Measurements from ENCODE around the gene PCF11.
"Not testable (repeated sequence)": the region's sequence is repeated elsewhere in the genome, so short reads cannot be mapped to it uniquely, and the experiment has no call there.

PCF11 gene

DNA sequence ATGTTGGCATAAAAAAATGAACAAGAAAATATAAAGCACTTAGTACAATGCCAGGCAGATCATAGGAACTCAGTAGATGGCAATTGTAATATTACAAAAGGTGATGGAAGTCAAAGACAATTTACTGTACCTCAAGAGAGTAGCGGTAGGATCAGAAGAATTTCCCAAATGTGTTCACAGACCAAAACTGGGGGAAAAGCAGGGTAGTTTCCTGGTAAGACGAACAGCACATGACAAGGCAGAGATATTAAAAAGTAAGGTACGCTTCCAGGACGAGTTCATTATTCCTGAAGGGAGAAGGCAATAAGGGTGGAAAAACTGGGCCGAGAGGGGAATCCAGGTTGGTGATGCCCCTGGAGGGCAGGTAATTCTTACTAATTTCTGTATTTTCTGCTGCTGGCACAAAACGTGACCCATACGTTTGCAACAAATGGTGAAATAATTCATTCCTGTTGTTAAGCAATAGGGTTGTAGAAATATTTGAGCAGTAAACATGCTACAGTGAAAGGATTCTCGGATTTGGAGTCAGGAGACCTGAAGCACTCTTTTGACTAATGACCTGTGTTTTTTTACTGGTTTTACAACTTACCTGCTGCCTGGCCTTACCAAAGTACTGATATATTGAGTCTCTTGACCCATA, 35.8 kb downstream of the PCF11 start:
- in situ Hi-C loops (cut with MboI; ENCODE audit: low sequenced_read_pairs) = no loop called here

DNA sequence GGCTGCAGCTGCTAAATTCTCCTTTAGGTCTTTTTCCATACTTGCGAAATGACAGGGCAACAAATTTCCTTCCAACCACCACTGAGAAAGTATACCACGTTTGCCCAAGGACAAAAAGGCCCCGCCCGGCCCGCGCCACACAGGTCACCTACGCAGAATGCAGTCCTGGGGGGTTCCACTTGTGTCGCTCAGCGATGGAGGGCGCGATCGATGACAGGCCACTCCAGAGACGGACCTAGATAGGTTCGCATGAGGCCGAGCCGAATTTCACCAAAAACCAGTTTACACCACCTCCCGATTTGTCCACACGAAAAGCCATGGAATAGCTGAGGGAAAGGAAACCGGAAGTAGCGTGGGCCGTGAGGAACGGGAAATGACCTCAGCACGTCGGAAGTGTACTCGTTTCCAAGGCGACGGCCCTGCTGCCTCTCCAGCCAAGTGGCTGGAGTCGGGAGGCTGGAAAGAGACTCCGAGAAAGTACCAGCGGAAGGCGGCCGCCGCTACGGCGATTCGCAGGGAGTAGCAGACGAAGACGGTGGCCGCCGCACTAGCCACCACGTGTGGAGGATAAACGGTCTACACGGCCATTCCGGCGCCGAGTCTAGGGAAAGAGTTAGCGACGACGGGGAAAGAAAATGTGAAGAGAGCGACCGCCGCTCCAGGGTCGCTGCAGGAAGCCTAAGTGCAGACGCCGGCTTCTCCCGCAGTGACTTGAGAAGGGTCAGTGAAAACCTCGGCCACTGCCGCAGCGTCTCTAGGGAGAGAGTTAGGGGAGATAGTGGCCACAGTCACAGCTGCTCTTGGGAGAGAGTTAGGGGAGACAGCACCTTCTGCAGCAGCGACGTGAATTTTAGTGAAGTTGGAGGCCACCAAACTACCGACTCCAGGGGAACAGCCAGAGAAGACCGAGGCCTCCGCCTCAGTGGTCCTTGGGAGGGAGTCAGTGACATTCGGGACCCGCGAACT, 36.7 kb downstream of the PCF11 start, which contains the start of gene ANKRD42:
ANKRD42 (plus strand) TSS at position 398 of the 966 bp plus-strand sequence. CDS start 959 bp downstream, outside the sequence.
- in situ Hi-C loops (cut with MboI; ENCODE audit: low sequenced_read_pairs) = no loop called here

DNA sequence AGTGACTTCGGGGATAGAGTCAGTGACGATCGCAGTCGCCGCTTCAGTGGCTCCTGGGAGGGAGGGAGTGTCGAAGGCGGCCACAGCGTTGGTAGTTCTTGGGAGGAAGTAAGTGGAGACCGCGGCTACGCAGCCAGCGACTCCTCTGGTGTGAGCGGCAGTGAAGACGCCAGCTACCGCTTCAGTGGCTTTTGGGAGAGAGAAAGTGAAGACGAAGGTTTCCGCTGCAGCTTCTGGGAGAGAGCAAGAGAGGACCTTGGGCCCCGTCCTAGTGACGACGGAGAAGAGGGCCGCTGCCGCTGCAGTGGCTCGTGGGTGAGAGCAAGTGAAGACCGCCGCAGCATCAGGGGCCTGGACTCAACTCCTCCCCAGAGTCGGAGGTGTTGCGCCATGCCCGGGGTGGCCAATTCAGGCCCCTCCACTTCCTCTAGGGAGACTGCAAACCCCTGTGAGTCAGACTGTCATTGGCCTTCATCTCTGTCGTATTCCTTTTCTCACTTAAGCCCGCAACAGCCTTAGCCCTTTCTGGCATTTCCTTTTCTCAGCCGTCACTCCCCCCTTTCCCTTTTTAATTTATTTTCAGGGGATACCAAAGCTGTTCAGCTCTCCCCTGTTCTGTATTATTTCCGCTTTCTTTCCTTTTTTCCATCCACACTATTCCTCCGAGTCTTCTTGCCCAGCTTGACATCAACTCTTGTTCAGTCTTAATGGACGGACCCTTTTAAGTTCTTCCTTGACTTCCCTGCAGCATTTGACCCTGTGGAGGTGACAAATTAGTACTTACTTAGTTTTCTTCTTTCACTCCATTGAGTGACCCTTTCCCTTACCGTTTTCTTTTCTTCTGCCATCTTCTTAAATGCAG, 37.6 kb downstream of the PCF11 start:
- in situ Hi-C loops (cut with MboI; ENCODE audit: low sequenced_read_pairs) = no loop called here

DNA sequence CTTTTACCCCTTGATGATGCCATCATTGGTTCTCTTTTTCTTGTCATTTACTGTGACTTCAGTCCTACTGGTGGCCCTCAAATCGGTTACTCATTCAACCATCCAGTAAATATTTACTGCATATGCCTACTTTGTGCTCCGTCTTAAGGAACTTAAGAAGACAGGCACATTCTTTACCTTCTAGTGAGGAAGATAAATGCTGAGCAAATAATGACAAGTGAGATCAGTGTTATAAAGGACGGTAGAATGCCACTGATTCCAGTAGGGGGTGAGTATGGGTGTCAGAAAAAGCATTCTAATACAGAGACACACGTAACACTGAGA, 38.2 kb downstream of the PCF11 start:
- in situ Hi-C loops (cut with MboI; ENCODE audit: low sequenced_read_pairs) = no loop called here

DNA sequence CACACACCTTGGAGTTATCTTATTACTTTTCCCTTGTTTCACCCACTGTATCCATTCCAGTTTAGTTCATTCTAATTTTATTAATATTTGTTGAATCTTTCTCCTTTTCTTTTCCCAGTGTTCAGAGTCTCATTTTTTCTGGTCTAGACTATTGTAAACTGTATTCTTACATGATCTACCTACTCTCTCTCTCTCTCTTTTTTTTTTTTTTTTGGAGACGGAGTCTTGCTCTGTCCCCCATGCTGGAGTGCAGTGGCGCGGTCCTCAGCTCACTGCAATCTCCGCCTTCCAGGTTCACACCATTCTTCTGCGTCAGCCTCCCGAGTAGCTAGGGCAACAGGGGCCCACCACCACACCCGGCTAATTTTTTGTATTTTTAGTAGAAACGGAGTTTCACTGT, 38.7 kb downstream of the PCF11 start:
- in situ Hi-C loops (cut with MboI; ENCODE audit: low sequenced_read_pairs) = no loop called here

DNA sequence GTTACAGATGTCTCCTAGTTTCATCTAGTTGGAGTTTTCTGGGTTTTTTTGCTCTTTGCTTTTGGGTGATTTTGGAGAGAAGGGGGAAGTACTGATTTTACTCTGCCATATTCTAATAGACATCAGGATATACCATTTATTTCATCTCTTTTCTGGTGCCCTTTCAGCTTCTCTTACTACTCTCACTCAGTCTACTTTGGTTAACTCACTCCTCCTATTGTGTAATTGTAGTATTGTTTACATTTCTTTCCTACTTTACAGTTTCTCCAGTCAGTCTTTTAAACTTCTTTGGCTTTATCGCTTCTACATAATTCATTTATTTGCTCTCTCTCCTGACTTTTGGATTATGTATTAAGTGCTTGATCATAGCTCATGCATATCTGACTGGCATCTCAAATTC, 43.1 kb downstream of the PCF11 start:
- in situ Hi-C loops (cut with MboI; ENCODE audit: low sequenced_read_pairs) = no loop called here

DNA sequence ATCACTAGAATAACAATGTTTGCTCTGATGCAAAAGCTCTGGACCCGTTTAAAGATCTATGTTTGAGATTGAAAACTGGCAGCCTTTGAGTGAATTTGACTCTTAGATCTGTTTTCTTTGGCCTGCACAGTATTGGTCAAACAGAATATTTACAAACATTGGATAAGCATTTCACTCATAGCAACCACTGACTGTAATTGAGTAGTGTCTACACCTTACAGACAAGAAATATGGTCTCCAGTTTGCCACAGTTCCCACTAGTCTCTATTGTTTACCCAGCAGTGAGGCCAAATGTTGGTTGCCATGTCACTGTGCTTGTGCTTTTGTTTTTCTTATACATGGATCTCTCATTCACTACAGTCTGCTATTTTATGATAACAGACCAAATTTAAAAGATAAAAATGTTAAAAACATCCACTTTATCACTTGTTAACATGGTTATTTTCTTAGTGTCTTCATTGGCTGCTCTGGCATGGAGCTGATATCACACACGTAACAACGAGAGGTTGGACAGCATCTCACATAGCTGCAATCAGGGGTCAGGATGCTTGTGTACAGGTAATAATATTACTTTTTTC, 48.8 kb downstream of the PCF11 start:
- in situ Hi-C loops (cut with MboI; ENCODE audit: low sequenced_read_pairs) = no loop called here

DNA sequence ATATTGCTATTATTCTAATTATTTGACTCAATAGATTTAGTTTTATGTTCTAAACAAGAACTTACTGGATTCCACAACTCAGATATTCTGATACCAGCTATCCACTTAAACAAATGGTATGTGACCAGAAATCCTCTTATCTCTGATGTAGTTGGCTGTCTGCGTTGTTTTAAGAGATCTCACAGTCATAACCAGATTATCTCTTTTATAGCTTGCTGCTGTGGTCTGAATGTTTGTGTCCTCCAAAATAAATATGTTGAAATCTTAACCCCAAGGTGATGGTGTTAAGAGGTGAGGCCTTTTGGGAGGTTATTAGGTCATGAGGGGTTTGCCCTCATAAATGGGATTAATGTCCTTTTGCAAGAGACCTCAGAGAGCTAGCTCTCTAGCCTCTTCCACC, 49.3 kb downstream of the PCF11 start:
- in situ Hi-C loops (cut with MboI; ENCODE audit: low sequenced_read_pairs) = no loop called here

DNA sequence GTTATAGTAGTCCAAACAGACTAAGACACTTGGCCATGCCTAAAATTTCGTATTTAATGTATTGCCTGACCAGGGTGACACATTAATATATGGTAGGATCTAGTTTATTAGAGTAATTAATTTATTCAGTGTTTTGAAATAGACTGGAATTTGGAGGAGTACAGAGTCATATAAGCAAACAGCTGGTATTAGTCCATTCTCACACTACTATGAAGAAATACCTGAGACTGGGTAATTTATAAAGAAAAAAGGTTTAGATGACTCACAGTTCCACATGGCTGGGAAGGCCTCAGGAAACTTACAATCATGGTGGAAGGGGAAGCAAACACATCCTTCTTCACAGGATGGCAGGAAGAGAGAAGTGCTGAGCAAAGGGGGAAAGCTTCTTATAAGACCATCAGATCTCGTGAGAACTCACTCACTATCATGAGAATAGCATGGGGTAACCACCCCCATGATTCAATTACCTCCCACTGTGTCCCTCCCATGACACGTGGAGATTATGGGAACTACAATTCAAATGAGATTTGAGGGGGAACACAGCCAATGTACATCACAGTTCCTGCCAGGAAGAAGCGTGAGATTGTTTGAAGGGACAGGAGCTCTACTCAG, 49.9 kb downstream of the PCF11 start:
- in situ Hi-C loops (cut with MboI; ENCODE audit: low sequenced_read_pairs) = not testable (repeated sequence)

DNA sequence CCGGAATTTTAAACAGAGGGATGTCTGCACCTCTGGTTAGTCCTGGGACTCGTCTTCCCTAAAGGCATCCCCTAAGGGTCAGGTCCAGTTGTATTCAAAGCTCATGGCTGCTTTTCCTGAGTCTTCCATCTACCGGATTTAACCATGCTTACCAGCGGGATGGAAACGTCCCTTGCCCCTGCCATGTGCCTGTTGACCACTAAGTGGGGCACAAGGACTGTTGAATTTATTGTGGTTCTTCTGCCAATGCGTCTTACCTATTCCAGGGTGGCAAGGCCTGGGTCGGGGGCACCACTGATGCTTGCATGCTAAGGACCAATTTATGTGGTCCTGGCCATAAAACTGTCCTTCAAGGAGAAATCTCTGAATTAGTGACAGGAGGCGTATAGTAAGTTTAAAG, 62.2 kb downstream of the PCF11 start:
- in situ Hi-C loops (cut with MboI; ENCODE audit: low sequenced_read_pairs) = no loop called here

DNA sequence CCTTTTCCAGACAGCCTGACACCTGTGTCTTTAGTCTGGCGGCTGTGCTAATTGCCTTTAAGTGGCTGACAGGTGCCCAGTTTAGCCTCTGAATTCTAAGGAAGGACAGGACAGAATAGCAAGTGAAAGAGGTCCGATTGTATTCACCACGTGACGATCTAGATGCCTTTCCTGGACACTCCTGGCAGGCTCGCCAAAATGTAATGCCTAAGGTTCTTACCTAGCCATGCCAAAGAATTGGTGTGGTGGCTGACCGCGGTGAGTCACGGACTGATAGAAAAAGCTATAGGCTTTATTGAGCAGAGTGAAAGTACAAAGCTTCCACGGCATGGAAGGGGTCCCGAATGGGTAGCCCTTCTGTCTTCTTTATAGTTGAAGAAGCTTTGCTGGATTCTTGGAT, 63.3 kb downstream of the PCF11 start:
- in situ Hi-C loops (cut with MboI; ENCODE audit: low sequenced_read_pairs) = no loop called here

DNA sequence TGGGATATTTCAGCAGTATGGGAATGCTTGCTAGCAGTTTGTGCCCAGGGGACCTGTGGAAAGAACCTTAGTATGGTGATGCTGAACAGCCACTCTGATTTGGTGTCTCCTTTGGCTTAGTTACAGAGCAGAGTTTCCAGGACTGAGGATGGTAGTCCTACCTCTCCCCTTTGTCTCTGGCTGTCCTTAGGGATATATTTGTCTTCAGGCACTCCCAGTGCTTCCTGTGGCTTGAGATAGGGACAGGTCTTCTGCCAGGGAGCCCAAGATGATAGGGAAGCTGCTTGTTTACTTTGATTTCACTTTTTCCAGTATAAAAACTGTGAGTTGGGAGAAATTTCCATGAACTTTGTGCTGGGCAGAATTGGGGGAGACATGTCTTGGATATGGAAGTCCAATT, 64.8 kb downstream of the PCF11 start:
- in situ Hi-C loops (cut with MboI; ENCODE audit: low sequenced_read_pairs) = no loop called here

DNA sequence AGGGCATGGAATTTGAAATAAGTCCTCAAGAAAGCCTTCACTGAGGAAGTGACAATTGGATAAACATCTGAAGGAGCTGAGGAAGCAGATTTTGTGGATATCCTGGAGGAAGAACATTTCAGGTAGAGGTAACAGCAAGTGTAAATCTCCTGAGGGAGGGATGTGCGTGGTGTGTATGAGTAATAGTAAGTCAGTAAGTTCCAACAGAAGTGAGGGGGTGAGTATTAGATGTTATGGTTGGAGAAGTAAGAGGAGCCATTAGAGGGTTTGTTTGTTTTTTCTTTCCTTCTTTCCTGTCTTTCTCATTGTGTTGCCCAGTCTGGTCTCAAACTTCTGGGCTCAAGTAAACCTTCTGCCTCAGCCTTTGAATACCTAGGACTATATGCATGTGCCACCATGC, 65.6 kb downstream of the PCF11 start:
- in situ Hi-C loops (cut with MboI; ENCODE audit: low sequenced_read_pairs) = no loop called here

DNA sequence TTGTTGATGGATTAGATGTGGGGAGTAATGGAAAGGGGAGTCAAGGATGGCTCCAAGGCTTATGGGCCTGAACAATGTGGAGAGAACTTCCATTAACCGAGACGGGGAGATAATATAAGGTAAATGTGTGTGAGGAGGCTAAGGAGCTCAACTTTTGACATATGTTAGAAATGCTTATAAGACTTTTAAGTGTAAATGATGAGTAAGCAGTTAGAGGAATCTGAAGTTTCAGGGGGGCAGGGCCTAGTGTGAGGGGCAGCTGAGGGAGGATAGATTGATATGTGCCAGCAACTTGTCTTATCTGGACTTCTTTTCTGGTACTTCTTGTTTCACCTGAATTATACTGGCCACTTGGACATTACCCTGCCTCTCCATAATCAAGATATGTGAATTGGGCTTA, 66.5 kb downstream of the PCF11 start:
- in situ Hi-C loops (cut with MboI; ENCODE audit: low sequenced_read_pairs) = no loop called here

DNA sequence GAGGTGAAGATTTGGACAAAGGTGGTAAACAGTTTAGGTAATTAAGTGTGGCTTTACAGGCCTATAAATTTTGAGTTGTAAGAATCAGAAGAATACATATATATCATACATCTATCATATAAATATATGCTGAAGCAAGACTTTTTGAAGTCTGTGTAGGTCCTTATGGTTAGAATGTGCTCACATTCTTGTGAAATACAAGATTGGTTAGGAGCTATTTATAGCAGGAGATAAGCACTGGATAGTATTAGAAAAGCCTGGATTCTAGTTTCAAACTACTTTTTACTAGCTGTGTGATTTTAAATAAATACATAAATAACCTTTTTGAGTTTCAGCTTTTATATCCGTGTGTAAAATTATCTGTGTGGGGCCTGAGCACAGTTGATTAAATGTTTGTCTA, 78.9 kb downstream of the PCF11 start:
- in situ Hi-C loops (cut with MboI; ENCODE audit: low sequenced_read_pairs) = no loop called here

Measured in HL-60/S4 treated with phorbol 12-myristate 13-acetate at 8.2 ng/mL for 4 days and 3 days (cell line).